Activated T-helper 1 cell treated with anti-CD3 and anti-CD28 coated beads, Interleukin-12 subunit alpha, Interleukin-12 subunit beta, Interleukin-2, Interleukin-4 antibody, amounts not matched to agents 30 ng/mL and 10 ng/mL and 1 ng/mL, durations not matched to agents 14 hours and 24 hours and 36 hours (primary cell): Measurements from ENCODE around the gene TGFB1. TPM values are rescaled to one million over a fixed set of nuclear protein-coding genes. Genes with fewer than 3 reads are reported as not detected.

Experiments used
- DNase-seq: peaks from one replicate; pipeline ENCODE4 v3.0.0; 2021; ENCODE audit warnings: low spot score
- H3K27ac Mint-ChIP-seq: one replicate; pipeline ENCODE4 v1.8.0; 2021; ENCODE audit warnings: mild to moderate bottlenecking, mixed read lengths
- H3K27me3 Mint-ChIP-seq: one replicate; pipeline ENCODE4 v1.8.0; 2022; ENCODE audit warnings: mild to moderate bottlenecking, moderate library complexity, mixed read lengths; ENCODE audit not compliant: insufficient read depth
- H3K36me3 Mint-ChIP-seq: one replicate; pipeline ENCODE4 v1.8.0; 2021; ENCODE audit warnings: low read depth, mixed read lengths
- H3K4me1 Mint-ChIP-seq: one replicate; pipeline ENCODE4 v1.8.0; 2021; ENCODE audit warnings: low read depth, mixed read lengths
- H3K4me3 Mint-ChIP-seq: one replicate; pipeline ENCODE4 v1.8.0; 2021; ENCODE audit warnings: mild to moderate bottlenecking, moderate library complexity, mixed read lengths
- H3K9me3 Mint-ChIP-seq: one replicate; pipeline ENCODE4 v1.8.0; 2021; ENCODE audit warnings: mixed read lengths
- intact Hi-C: fragments of 100-400 bp; cut with micrococcal nuclease; formaldehyde crosslinking; loops from one replicate; pipeline ENCODE4 v1.15.1; 2024
- total RNA-seq: library from RNA; stranded (reverse); gene quantifications from 2 replicates; pipeline ENCODE4 v1.2.3, GENCODE V29; 2022

Gene TGFB1
- total RNA-seq, 1 donor from 2014 or later, result 108 TPM

DNA sequence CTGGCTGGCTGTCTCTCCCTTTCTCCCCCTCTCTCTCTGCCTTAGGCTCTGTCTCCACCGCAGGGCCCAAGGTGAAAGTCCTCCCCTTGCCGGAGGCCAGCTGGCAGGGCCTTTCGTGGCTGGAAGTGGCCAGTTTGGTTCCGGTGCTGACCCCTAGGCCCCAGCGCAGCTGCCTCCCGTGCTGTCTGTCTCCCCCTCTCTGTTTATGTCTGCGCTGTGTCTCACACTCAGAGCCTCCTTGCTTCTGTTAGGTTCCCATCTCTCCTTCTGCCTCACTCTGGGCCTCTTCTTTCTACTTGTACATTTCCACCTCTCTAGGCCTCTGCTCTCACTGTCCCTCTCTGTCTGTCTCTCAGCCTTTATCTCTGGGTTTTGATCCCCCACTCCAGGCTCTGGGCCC lies 30.7 kb downstream of the TGFB1 start:
- no peak for DNase-seq
- Mint-ChIP-seq H3K4me3 (no peak overlapping the region), H3K36me3 (peaks cover 44% of the 10 kb centered on the region), H3K4me1 (peaks cover 34% of the 10 kb centered on the region), H3K27ac (peak overlapping the region; percentile 77), H3K9me3 (no peaks in the 10 kb centered on the region), H3K27me3 (no peaks in the 10 kb centered on the region)
- intact Hi-C loops, result no loop called here

DNA sequence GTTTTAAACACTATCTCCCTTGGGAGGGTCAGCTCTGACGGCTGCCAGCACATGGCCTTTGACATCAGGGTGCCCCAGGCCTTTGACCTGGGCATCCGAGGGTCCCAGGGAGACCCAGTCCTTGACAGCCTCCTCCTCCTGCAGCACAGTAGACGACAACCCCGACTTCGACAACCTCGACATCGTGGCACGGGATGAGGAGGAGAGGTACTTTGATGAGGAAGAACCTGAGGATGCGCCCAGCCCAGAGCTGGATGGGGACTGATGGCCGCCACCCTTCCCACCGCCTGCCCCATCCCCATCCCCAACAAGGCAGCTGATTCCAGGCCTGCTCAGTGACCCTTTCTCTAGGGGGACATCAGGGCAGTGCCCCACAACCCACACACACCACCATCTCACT lies 31.3 kb downstream of the TGFB1 start:
- DNase-seq, result no peak
- H3K27ac Mint-ChIP-seq, result peak overlapping the region; percentile 44
- intact Hi-C loops, result no loop called here
- no peak overlapping the region for H3K4me3 Mint-ChIP-seq
- no peaks in the 10 kb centered on the region for H3K27me3 Mint-ChIP-seq
- H3K36me3 Mint-ChIP-seq, result peaks cover 44% of the 10 kb centered on the region
- no peaks in the 10 kb centered on the region for H3K9me3 Mint-ChIP-seq
- peaks cover 30% of the 10 kb centered on the region for H3K4me1 Mint-ChIP-seq

DNA sequence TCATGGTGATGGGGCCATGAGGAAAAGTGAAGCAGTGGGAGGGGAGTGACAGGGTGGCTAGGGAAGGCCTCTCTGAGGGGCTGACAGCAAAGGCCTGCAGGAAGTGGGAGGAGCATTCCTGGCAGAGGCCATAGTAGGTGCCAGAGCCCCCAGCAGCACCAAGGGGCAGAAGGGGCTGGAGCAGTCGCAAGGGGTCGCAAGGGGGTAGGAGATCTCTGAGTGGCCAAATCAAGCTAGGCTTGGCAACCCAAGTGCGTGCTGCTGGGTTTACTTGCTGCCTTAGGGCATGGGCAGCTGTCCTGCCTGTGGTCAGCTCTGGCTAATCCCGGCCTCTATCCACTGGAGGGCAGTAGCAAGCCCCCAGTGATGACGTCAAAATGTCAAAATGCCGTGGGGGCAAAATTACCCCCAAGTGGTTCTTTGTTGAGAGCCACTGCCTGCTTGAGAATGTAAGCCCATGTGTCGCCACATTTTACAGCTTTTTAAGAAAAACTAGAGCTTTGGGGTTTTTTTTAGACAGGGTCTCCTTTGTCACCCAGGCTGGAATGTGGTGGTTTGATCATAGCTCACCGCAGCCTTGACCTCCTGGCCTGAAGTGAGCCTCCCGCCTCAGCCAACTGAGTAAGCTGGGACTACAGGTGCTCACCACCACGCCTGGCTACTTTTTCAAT lies 32.0 kb downstream of the TGFB1 start:
- H3K27ac Mint-ChIP-seq, result no peak overlapping the region
- H3K9me3 Mint-ChIP-seq, result no peaks in the 10 kb centered on the region
- DNase-seq, result no peak
- peaks cover 47% of the 10 kb centered on the region for H3K36me3 Mint-ChIP-seq
- H3K4me1 Mint-ChIP-seq, result peaks cover 24% of the 10 kb centered on the region
- intact Hi-C loops, result no loop called here
- no peak overlapping the region for H3K4me3 Mint-ChIP-seq
- H3K27me3 Mint-ChIP-seq, result no peaks in the 10 kb centered on the region

GRCh38 chr19:41321204-41321599 lies 32.5 kb downstream of the TGFB1 start:
- intact Hi-C loops, result no loop called here
- Mint-ChIP-seq H3K27ac (no peak overlapping the region), H3K9me3 (no peaks in the 10 kb centered on the region), H3K4me3 (no peak overlapping the region), H3K36me3 (peaks cover 50% of the 10 kb centered on the region), H3K27me3 (no peaks in the 10 kb centered on the region), H3K4me1 (peaks cover 19% of the 10 kb centered on the region)
- no peak for DNase-seq

- H3K27ac Mint-ChIP-seq, result no peak overlapping the region
- intact Hi-C loops, result no loop called here
- no peaks in the 10 kb centered on the region for H3K9me3 Mint-ChIP-seq
- H3K27me3 Mint-ChIP-seq, result no peaks in the 10 kb centered on the region
- peaks cover 52% of the 10 kb centered on the region for H3K36me3 Mint-ChIP-seq
- H3K4me1 Mint-ChIP-seq, result peaks cover 16% of the 10 kb centered on the region
- no peak for DNase-seq
- no peak overlapping the region for H3K4me3 Mint-ChIP-seq
Observed at GRCh38 chr19:41320568-41320967, 33.2 kb downstream of the TGFB1 start.

GRCh38 chr19:41320185-41320518 lies 33.6 kb downstream of the TGFB1 start:
- intact Hi-C loops, result no loop called here
- DNase-seq, result no peak
- peaks cover 52% of the 10 kb centered on the region for H3K36me3 Mint-ChIP-seq
- peaks cover 16% of the 10 kb centered on the region for H3K4me1 Mint-ChIP-seq
- H3K4me3 Mint-ChIP-seq, result no peak overlapping the region
- H3K27ac Mint-ChIP-seq, result no peak overlapping the region
- H3K27me3 Mint-ChIP-seq, result no peaks in the 10 kb centered on the region
- no peaks in the 10 kb centered on the region for H3K9me3 Mint-ChIP-seq

DNA sequence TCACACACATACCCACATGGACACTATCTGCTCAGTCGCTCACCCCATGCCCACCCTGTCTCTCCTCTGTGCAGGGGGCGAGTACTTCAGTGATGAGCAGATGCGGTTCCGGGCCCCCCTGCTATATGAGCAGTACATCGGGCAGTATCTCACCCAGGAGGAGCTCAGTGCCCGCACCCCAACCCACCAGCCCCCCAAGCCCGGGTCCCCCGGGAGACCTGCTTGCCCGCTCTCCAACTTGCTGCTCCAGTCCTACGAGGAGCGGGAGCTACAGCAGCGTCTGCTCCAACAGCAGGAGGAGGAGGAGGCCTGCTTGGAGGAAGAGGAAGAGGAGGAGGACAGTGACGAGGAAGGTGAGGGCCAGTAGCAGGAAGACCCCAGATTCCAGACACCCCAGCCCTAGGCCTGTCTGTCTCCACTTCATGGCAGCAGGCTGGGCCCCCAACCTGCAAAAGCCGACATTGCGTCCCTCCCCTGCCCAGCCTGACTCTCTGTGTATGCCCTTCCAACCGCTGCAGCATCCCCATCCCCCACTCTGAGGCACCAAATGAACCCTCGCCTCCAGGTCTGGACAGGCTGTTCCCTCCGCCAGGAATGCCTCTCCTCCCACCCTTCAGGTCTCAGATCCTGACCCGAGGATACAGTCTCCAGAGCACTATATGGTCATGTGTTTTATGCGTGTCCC lies 34.1 kb downstream of the TGFB1 start:
- Mint-ChIP-seq H3K4me3 (no peak overlapping the region), H3K9me3 (no peaks in the 10 kb centered on the region), H3K36me3 (peaks cover 50% of the 10 kb centered on the region), H3K27me3 (no peaks in the 10 kb centered on the region), H3K4me1 (peaks cover 13% of the 10 kb centered on the region), H3K27ac (no peak overlapping the region)
- intact Hi-C loops, result no loop called here
- DNase-seq, result no peak

DNA sequence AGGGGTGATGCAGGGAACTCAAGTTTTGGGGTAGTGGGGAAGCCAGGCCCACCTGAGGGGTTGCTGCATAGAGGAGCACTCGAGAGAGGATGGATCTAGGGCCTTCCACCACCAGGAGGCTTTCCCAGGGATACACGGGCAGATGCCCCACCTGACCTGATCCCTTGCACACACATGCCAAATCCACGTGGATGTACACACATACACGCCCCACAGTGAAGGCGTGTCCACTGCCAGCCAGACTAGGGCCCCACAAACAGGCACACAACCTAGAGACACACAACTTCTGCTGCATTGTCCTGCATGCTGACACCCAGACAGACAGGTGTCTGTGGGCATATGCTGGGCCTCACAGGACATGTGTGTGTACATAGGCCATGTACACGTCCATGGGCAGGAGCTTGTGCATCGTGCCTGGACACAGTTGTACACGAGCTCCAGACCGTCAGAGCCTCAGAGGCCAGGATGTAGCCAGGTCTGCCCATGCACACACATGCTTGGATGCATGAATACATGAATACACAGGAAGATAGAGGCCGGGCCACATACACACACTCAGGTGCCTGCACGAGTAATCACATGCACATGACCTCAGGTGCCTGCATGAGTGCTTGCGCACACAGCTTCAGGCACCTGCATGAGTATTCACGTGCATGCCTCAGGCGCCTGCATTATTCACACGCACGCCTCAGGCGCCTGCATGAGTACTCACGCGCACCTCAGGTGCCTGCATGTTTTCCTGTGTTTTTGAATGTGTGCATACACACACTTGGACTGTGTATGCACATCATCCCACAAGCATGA lies 34.8 kb downstream of the TGFB1 start:
- Mint-ChIP-seq H3K36me3 (peaks cover 52% of the 10 kb centered on the region), H3K9me3 (no peaks in the 10 kb centered on the region)

DNA sequence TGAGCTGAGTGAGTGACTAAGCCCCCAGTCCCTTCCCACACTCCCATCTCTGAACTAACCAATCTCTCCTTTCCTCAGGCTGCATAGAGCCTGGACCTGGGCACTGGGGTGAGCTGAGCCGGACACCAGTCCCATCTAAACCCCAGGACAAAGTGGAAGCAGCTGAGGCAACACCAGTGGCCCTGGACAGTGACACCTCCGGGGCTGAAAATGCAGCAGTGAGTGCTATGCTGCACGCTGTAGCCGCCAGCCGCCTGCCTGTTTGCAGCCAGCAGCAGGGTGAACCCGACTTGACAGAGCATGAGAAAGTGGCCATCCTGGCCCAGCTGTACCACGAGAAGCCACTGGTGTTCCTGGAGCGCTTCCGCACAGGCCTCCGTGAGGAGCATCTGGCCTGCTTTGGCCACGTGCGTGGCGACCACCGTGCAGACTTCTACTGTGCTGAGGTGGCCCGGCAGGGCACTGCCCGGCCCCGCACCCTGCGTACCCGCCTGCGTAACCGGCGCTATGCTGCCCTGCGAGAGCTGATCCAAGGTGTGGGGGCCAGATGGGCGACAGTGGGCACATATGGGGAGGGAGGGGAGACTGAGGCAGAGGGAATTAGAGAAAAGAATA lies 37.3 kb downstream of the TGFB1 start:
- peaks cover 46% of the 10 kb centered on the region for H3K36me3 Mint-ChIP-seq
- H3K27ac Mint-ChIP-seq, result peak overlapping the region; percentile 32
- H3K9me3 Mint-ChIP-seq, result no peaks in the 10 kb centered on the region
- H3K4me1 Mint-ChIP-seq, result peaks cover 22% of the 10 kb centered on the region
- DNase-seq, result no peak
- no peak overlapping the region for H3K4me3 Mint-ChIP-seq
- intact Hi-C loops, result no loop called here
- no peaks in the 10 kb centered on the region for H3K27me3 Mint-ChIP-seq

More for the DNA sequence above, 34.8 kb downstream of the TGFB1 start:
- no peak overlapping the region for H3K27ac Mint-ChIP-seq
- H3K4me3 Mint-ChIP-seq, result no peak overlapping the region
- H3K4me1 Mint-ChIP-seq, result peaks cover 11% of the 10 kb centered on the region
- no peaks in the 10 kb centered on the region for H3K27me3 Mint-ChIP-seq
- no peak for DNase-seq
- intact Hi-C loops, result no loop called here

DNA sequence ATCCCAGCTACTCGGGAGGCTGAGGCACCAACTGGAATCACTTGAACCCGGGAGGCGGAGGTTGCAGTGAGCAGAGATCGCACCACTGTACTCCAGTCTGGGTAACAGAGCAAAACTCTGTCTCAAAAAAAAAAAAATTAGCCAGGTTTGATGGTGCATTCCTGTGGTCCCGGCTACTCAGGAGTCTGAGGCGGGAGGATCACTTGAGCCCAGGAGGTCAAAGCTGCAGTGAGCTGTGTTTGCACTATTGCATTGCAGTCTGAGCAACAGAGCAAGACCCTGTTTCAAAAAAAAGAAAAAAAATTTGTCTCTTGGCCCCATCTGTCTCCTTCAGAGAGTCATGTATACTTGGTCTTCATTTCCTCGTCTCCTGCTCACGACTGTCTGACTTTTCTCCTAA lies 42.1 kb downstream of the TGFB1 start:
- H3K27ac Mint-ChIP-seq, result peak overlapping the region; percentile 64

GRCh38 chr19:41311072-41311471 lies 42.6 kb downstream of the TGFB1 start:
- Mint-ChIP-seq H3K27me3 (no peaks in the 10 kb centered on the region), H3K27ac (peak overlapping the region; percentile 18), H3K9me3 (no peaks in the 10 kb centered on the region), H3K4me3 (peak overlapping the region; percentile 95), H3K4me1 (peaks cover 59% of the 10 kb centered on the region), H3K36me3 (peaks cover 30% of the 10 kb centered on the region)
- intact Hi-C loops, result no loop called here
- DNase-seq, result no peak

More for the DNA sequence above, 42.1 kb downstream of the TGFB1 start:
- Mint-ChIP-seq H3K36me3 (peaks cover 31% of the 10 kb centered on the region), H3K27me3 (no peaks in the 10 kb centered on the region), H3K9me3 (no peaks in the 10 kb centered on the region), H3K4me1 (peaks cover 53% of the 10 kb centered on the region), H3K4me3 (peak overlapping the region; percentile 95)
- intact Hi-C loops, result no loop called here
- DNase-seq, result no peak

DNA sequence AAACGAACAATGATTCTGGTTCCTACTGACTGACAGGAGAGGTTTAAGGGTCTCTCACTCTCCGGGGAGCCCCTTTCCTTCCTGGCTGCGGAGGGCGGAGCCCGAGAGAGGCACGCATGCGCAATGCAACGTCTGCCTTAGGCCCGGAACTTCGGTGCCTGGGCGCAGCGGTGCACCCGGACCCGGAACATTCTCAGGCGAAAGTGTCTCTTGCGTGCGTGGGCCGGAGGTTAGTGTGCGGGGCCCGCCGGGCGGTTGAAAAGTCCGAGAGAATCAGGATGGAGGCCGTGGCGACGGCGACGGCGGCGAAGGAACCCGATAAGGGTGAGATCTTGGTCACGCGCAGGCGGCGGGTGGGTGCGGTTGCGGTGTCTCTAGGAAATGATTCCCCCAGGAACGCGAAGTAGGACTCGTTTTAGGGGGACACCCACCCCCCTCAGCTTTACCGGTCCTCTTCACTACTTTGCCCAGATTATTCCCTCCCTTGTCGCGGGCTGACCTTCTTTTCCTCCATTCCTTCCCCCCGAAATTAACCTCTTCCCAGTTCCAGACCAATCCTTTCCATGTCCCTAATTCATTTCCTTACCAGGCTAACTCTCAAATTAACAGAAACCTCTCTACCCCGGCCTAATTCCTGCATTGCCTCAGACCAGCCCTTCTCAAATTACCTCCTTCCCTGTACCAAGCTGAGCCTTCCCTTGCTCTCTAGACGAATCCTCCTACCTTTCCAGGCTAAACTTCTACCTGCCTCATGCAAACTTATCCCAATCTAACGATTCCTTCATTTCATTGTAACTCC lies 43.5 kb downstream of the TGFB1 start, which contains the start of gene CCDC97:
Gene CCDC97 (plus strand): TSS at position 140 of the 799 bp plus-strand sequence. CDS start 139 bp downstream, at position 279.
- Mint-ChIP-seq H3K4me1 (peaks cover 65% of the 10 kb centered on the region), H3K27ac (peak within 1 kb of the TSS; percentile 94), H3K36me3 (peaks cover 32% of the 10 kb centered on the region), H3K9me3 (no peaks in the 10 kb centered on the region), H3K4me3 (peak within 1 kb of the TSS; percentile 95), H3K27me3 (no peaks in the 10 kb centered on the region)
- peak; percentile 89 for DNase-seq
- intact Hi-C loops, result loop anchor here (1.0 kb wide), 2 partner anchors 17 to 41 kb away; no protein-coding TSS in a partner anchor
